Measurements from ENCODE around the gene IVL.

Gene IVL

DNA sequence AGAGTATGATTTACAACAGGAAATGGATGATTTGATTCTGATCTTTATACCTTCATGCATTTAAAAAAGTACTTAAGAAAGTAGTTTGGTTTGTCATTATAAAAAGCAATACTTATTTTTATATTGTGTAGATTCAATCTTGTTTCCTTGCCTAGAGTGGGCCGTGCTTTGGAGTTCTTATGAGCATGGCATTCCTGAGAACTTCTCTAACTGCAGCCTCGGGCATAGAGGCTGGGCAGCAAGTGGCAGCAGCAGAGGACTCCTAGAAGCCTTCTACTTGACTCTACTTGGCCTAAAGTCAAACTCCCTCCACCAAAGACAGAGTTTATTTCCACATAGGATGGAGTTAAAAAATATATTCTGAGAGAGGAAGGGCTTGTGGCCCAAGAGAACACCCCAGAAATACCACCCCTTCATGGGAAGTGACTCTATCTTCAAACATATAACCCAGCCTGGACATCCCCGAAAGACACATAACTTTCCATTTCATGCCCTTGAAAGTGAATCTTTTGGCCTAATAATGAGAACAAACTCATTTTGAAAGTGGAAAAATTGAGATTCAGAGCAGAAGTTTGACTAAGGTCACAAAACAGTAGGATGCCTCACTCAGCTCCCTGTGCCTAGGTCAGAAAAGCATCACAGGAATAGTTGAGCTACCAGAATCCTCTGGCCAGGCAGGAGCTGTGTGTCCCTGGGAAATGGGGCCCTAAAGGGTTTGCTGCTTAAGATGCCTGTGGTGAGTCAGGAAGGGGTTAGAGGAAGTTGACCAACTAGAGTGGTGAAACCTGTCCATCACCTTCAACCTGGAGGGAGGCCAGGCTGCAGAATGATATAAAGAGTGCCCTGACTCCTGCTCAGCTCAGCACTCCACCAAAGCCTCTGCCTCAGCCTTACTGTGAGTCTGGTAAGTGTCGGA, at the start of gene IVL:
Gene IVL (plus strand): TSS at position 861 of the 916 bp plus-strand sequence. CDS start 1,252 bp downstream, outside the sequence.
- DNase-seq (ENCODE audit: low read depth in 2 of 2) = no peak

GRCh38 chr1:152859696-152860095, 48.6 kb upstream of the IVL start, which contains the start of gene LCE7A:
Gene LCE7A (plus strand): TSS chr1:152859996. CDS start chr1:152860698, 702 bp downstream.
- no peak for DNase-seq (ENCODE audit: low read depth in 2 of 2)

GRCh38 chr1:152860129-152860528, 48.2 kb upstream of the IVL start:
- DNase-seq (ENCODE audit: low read depth in 2 of 2) = no peak

DNA sequence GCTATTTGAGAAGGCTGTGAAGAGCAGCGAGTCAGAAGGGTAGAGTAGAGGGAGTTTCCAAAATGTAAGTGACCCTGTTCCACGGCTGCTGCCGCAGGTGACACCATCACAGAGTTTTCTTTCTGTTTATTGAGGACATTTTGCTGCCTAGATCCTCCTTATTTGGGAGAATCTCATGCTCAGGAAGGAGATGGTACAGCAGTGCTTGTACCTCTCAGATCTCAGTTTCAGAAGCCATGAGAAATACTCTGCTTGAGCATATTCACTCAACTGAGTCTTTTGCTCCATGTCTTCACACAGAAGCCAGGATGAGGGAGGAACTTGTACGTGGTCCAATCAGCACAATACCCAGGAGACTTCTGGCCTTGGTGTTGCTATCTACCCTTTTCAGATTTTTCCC, 47.0 kb upstream of the IVL start:
- DNase-seq (ENCODE audit: low read depth in 2 of 2) = no peak

- no peak for DNase-seq (ENCODE audit: low read depth in 2 of 2)
These were observed 43.9 kb upstream of the IVL start for GRCh38 chr1:152864443-152864842.

GRCh38 chr1:152866321-152866720, 42.0 kb upstream of the IVL start:
- no peak for DNase-seq (ENCODE audit: low read depth in 2 of 2)

DNA sequence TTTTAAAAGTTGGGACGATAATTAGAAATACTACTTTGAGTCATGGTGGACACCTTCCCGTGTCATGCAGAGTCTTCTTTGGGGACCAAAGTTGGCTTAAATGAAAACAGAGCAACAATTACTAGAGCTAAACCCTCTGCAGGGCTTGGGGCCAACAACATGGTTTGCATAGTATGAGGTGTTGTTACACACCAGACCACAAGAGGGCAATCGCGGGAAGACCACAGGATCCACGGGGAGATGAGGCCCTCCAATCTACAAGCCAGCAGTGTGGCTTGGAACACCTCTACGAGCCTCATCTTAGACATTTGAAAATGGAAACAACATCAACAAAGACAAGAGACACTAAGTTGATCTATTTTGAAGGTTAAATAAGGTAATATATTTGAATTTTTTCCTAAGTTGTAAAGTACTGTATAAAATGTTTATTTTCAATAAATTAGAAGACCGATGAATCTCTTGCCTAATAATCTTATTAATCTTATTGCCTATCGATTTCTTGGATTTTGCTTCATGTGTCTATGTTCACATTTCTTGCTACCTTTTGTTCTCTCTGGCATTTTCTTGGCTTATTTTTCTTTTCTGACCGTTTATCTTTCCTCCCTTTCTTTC, 38.4 kb upstream of the IVL start:
- DNase-seq (ENCODE audit: low read depth in 2 of 2) = peak; percentile 14 to 18

GRCh38 chr1:152870831-152871730, 37.3 kb upstream of the IVL start:
- DNase-seq (ENCODE audit: low read depth in 2 of 2) = no peak

GRCh38 chr1:152871731-152872126, 36.6 kb upstream of the IVL start:
- DNase-seq (ENCODE audit: low read depth in 2 of 2) = no peak

DNA sequence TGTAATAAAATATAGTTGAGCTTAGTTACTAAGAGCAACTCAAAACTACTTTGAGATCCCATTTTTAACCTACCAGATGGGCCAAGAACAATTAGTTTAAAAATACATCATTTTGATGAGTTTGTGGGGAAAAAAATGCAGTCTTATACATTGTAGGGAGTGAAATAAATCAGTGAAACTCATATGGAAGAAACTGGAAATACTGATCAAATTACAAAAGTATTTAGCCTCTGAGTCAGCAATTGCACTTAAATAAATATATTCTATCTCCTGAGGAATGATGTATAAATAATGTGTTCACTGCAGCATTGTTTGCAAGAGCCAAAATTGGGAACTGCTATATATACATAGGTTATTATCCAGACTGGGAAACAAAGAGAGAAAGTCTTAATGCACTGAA, 34.9 kb upstream of the IVL start:
- no peak for DNase-seq (ENCODE audit: low read depth in 2 of 2)

GRCh38 chr1:152876827-152877226, 31.5 kb upstream of the IVL start:
- DNase-seq (ENCODE audit: low read depth in 2 of 2) = no peak

GRCh38 chr1:152878042-152878441, 30.3 kb upstream of the IVL start, which contains the start of gene SMCP:
Gene SMCP (plus strand): TSS chr1:152878322. CDS start chr1:152884423, 6,101 bp downstream.
- no peak for DNase-seq (ENCODE audit: low read depth in 2 of 2)

- no peak for DNase-seq (ENCODE audit: low read depth in 2 of 2)
These were observed 28.7 kb upstream of the IVL start for GRCh38 chr1:152879559-152880198.

GRCh38 chr1:152880316-152880715, 28.0 kb upstream of the IVL start:
- DNase-seq (ENCODE audit: low read depth in 2 of 2) = no peak

DNA sequence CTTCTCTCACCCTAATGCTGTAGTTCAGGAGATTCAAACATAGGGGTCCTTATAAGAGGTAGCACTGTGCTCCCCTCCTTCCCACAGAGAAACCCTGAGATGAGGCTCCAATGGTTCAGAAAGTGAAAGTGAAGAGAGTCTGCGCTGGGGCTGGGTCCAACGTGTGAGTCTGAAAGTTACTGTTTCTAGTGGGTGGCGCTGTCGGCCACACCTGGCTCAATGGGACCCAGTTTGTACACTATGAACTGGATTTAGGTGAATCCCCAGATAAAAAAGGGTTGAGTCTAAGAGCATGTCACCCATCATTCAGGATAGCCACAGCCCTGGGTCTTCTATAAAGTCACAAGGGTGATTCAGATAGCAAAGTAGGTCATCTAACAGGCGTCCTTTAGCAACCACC, 27.4 kb upstream of the IVL start:
- no peak for DNase-seq (ENCODE audit: low read depth in 2 of 2)

DNA sequence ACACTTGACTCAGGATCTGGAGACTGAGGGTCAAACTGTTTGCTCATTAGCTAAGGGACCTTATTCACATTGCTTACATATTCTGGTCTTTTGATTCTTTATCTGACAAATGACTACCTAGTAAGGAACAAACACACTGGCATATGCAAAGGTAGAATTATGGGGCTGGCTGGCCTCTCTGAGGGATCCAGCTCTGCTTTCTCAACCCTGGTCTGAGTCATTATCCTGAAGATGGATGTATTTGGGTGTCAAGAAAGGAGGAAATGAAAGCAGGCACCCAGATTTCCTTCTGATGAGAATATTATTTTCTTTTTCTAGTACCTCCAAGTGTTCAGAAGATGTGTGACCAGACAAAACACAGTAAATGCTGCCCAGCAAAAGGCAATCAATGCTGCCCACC, 24.3 kb upstream of the IVL start:
- DNase-seq (ENCODE audit: low read depth in 2 of 2) = no peak

DNA sequence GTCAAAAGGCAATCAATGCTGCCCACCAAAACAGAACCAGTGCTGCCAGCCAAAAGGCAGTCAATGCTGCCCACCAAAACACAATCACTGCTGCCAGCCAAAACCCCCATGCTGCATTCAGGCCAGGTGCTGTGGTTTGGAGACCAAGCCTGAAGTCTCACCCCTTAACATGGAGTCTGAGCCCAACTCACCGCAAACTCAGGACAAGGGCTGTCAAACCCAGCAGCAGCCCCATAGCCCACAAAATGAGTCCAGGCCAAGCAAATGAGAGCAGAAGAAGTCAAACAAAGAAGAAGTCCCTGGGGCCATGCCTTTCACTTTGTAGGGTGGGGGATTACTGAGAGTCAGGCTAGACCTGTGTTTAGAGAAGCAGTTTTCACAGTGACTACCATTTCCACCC, 23.8 kb upstream of the IVL start:
- DNase-seq (ENCODE audit: low read depth in 2 of 2) = no peak

GRCh38 chr1:152884966-152885624, 23.3 kb upstream of the IVL start:
- no peak for DNase-seq (ENCODE audit: low read depth in 2 of 2)

DNA sequence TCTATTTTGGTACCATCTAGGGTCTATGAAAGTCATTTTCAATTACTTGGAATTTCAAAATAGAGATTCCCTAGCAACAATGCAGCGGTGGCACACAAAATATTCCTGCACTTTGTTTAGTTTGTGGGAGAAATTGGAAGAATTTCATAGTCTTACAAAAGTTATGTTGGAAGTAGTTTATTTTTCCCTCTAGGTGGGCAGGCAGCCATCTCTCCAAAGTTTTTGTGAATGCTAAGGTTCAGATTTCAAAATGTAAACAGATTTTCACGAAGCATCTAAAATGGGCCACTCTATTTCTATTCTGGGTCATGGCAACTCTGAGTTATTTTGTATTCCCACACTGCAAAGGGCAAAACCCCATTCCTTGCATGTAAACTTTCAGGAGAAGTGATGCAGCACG, 22.3 kb upstream of the IVL start:
- no peak for DNase-seq (ENCODE audit: low read depth in 2 of 2)

DNA sequence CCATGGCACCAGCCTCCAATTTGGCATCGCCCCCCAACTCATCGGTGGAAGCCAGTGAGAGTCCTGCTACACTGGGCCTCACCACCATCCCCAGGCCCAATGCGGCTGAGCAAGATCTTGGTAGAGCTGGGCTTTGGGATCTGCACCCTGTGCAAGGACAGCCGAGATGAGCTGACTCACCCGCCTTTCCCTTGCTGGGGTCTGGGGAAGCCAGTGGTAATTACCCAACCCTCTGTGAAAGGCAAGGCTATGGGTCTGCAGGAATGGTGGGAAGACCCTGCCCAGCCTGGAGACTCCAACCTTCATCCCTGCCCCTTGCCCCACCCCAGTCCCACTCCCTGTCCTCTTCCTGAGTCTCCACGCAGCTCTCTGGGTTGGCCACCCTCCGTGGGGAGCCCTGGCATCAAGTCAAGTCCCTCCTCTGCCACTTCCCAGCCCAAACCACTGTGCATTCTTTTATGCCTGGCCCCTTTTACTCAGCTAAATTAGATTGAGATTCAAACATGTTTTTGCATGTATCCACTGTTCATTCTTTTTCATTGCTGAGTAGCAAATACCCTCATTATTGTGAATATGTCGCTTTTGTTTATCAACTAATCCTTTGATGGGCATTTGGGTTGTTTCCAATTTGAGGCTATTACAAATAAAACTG, 21.5 kb upstream of the IVL start:
- no peak for DNase-seq (ENCODE audit: low read depth in 2 of 2)

Data from stimulated activated CD8-positive, alpha-beta memory T cell treated with anti-CD3 and anti-CD28 coated beads, Interleukin-2, amount 100 ng/mL, for 1 hour (primary cell).